A673 (cell line): Measurements from ENCODE around the gene KRT1. TPM values are rescaled to one million over a fixed set of nuclear protein-coding genes. Genes with fewer than 3 reads are reported as not detected.

Experiments used
- BruUV-seq: library from RNA; stranded (reverse); fragments of 400-500 nt; replicated peaks from 2 replicates; lab custom pipeline; 2021; lab: Mats Ljungman, UMichigan
- CTCF ChIA-PET: fragments of 300-600 bp; sonication (Branson Sonifier 250); formaldehyde crosslinking; loops from one replicate; lab custom pipeline; 2022; ENCODE audit warnings: antibody characterized with exemption; lab: Charles Lee
- POLR2A ChIA-PET: fragments of 300-600 bp; sonication (Branson Sonifier 250); formaldehyde crosslinking; loops from one replicate; lab custom pipeline; 2022; ENCODE audit warnings: antibody characterized with exemption; ENCODE audit not compliant: low non-redundant PET; lab: Charles Lee
- DNase-seq: peaks from one replicate; pipeline ENCODE4 v3.0.0-alpha.2; 2015; ENCODE audit warnings: low spot score
- H3K27ac ChIP-seq: fragments of 200-600 bp; sonication (generic); 2 replicates; pipeline ENCODE4 v1.5.1; 2016; ENCODE audit warnings: mixed run types, low read depth, mild to moderate bottlenecking, mixed read lengths, antibody characterized with exemption, low read length; ENCODE audit not compliant: poor library complexity, severe bottlenecking
- H3K27me3 ChIP-seq: fragments of 200-600 bp; sonication (generic); replicated peaks from 2 replicates; pipeline ENCODE4 v1.6.1; 2017; ENCODE audit warnings: mixed run types, low read depth, mild to moderate bottlenecking, mixed read lengths, antibody characterized with exemption, low read length; ENCODE audit not compliant: insufficient read depth, poor library complexity
- H3K36me3 ChIP-seq: fragments of 200-600 bp; sonication (generic); 2 replicates; pipeline ENCODE4 v1.6.1; 2016; ENCODE audit warnings: mixed run types, mild to moderate bottlenecking, mixed read lengths, antibody characterized with exemption, low read length; ENCODE audit not compliant: insufficient read depth, poor library complexity, severe bottlenecking
- H3K4me1 ChIP-seq: fragments of 200-600 bp; sonication (generic); 2 replicates; pipeline ENCODE4 v1.6.1; 2017; ENCODE audit warnings: mixed run types, mild to moderate bottlenecking, mixed read lengths, antibody characterized with exemption, low read length; ENCODE audit not compliant: insufficient read depth, poor library complexity, severe bottlenecking
- H3K4me3 ChIP-seq: fragments of 200-600 bp; sonication (generic); 2 replicates; pipeline ENCODE4 v1.5.1; 2016; ENCODE audit warnings: low read depth, mixed run types, mild to moderate bottlenecking, mixed read lengths, low read length; ENCODE audit not compliant: poor library complexity, severe bottlenecking
- H3K9me3 ChIP-seq: fragments of 200-600 bp; sonication (generic); 2 replicates; pipeline ENCODE4 v1.6.1; 2016; ENCODE audit warnings: mixed run types, low read depth, mild to moderate bottlenecking, mixed read lengths, antibody characterized with exemption, low read length; ENCODE audit not compliant: poor library complexity, severe bottlenecking
- EZH2 ChIP-seq: fragments of 200-600 bp; sonication (generic); IDR thresholded peaks from 2 replicates; pipeline ENCODE4 v1.6.1; 2017; ENCODE audit warnings: borderline replicate concordance, low read depth, mild to moderate bottlenecking, mixed read lengths, antibody characterized with exemption, low read length; ENCODE audit not compliant: poor library complexity, severe bottlenecking
- intact Hi-C: fragments of 100-400 bp; cut with micrococcal nuclease; formaldehyde crosslinking; loops from one replicate; pipeline ENCODE4 v1.10.0; 2022; ENCODE audit not compliant: unreplicated experiment
- total RNA-seq: library from RNA; stranded (reverse); gene quantifications from 2 replicates; pipeline ENCODE4 v1.2.3, GENCODE V29; 2021
- TF ChIP-seq, protein P1 (sequence below): fragments of 300-800, 200-600 bp; sonication (generic); conservative IDR thresholded peaks from 2 replicates; pipeline ENCODE4 v1.5.1; 2017; ENCODE audit warnings: low read depth, mild to moderate bottlenecking, antibody characterized with exemption, low read length, moderate library complexity, mixed read lengths

Gene KRT1
- total RNA-seq, 1 experiment from 2014 or later = not detected

GRCh38 chr12:52703878-52704277 lies 23.7 kb upstream of the KRT1 start:
- Histone ChIP-seq H3K36me3 (no peaks in the 10 kb centered on the region), H3K4me3 (no peak overlapping the region), H3K4me1 (peaks cover 5% of the 10 kb centered on the region), H3K27ac (no peak overlapping the region), H3K9me3 (no peaks in the 10 kb centered on the region), H3K27me3 (no peaks in the 10 kb centered on the region)
- TF ChIP-seq, protein P1, sequence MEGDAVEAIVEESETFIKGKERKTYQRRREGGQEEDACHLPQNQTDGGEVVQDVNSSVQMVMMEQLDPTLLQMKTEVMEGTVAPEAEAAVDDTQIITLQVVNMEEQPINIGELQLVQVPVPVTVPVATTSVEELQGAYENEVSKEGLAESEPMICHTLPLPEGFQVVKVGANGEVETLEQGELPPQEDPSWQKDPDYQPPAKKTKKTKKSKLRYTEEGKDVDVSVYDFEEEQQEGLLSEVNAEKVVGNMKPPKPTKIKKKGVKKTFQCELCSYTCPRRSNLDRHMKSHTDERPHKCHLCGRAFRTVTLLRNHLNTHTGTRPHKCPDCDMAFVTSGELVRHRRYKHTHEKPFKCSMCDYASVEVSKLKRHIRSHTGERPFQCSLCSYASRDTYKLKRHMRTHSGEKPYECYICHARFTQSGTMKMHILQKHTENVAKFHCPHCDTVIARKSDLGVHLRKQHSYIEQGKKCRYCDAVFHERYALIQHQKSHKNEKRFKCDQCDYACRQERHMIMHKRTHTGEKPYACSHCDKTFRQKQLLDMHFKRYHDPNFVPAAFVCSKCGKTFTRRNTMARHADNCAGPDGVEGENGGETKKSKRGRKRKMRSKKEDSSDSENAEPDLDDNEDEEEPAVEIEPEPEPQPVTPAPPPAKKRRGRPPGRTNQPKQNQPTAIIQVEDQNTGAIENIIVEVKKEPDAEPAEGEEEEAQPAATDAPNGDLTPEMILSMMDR = no peak
- no peak for TF ChIP-seq EZH2
- BruUV-seq = no TSS peak
- no peak for DNase-seq
- CTCF ChIA-PET = no interaction called here
- POLR2A ChIA-PET = no interaction called here
- intact Hi-C loops = no loop called here

GRCh38 chr12:52703424-52703823 lies 23.2 kb upstream of the KRT1 start, which contains the start of gene KRT77:
Gene KRT77 (minus strand): TSS chr12:52703524. CDS start chr12:52703434, 90 bp downstream.
- H3K27me3 ChIP-seq = no peaks in the 10 kb centered on the region
- CTCF ChIA-PET = no interaction called here
- intact Hi-C loops = no loop called here

DNA sequence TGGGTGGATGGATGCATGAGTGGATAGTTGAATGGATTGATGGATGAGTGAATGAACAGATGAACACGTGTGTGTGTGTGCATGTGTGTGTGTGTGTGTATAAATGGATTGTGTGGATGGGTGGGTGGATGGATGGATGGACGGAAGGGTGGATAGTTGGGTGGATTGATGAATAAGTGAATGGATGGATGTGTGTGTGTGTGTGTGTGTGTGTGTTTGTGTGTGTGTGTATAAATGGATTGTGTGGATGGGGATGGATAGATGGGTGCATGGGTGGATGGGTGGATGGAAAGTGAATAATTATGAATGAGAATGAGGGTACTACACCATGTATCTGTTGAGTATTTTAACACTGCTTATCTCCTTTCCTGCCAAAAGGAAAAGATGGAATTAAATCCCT lies 22.1 kb upstream of the KRT1 start:
- TF ChIP-seq, protein P1 = no peak
- no peak for TF ChIP-seq EZH2
- BruUV-seq = no TSS peak
- Histone ChIP-seq H3K4me3 (no peak overlapping the region), H3K4me1 (peaks cover 5% of the 10 kb centered on the region), H3K9me3 (no peaks in the 10 kb centered on the region), H3K36me3 (no peaks in the 10 kb centered on the region), H3K27me3 (no peaks in the 10 kb centered on the region), H3K27ac (no peak overlapping the region)
- intact Hi-C loops = no loop called here
- CTCF ChIA-PET = no interaction called here
- POLR2A ChIA-PET = no interaction called here
- no peak for DNase-seq

More at GRCh38 chr12:52703424-52703823, 23.2 kb upstream of the KRT1 start, which contains the start of gene KRT77:
- BruUV-seq = no TSS peak
- Histone ChIP-seq H3K4me3 (no peak within 1 kb of the TSS), H3K4me1 (peaks cover 5% of the 10 kb centered on the region), H3K36me3 (no peaks in the 10 kb centered on the region), H3K9me3 (no peaks in the 10 kb centered on the region), H3K27ac (no peak within 1 kb of the TSS)
- POLR2A ChIA-PET = no interaction called here
- no peak for TF ChIP-seq EZH2
- TF ChIP-seq, protein P1 = no peak
- DNase-seq = no peak
